GM19043 (cell line): ENCODE data around the gene PECR.

Experiments
- ATAC-seq: cut with Tn5 transposase; IDR thresholded peaks from one replicate; pipeline ENCODE4 v1.9.1; 2021; ENCODE audit warnings: low read depth; ENCODE audit not compliant: unreplicated experiment

Gene PECR

GRCh38 chr2:216081487-216082116 lies at the start of gene PECR, which contains the start of gene TMEM169:
Gene PECR, minus strand, starts transcription at chr2:216081809. Its CDS starts 68 bp downstream, at chr2:216081741.
Gene TMEM169, plus strand, starts transcription at chr2:216081919. Its CDS starts 14,045 bp downstream, at chr2:216095964.
- peak; percentile 93 for ATAC-seq

- no peak for ATAC-seq
Measured at GRCh38 chr2:216130346-216130971, 48.9 kb upstream of the PECR start.

- ATAC-seq, result no peak
Measured at GRCh38 chr2:216126943-216127342, 45.3 kb upstream of the PECR start.

- ATAC-seq, result no peak
Measured at GRCh38 chr2:216121255-216121654, 39.6 kb upstream of the PECR start.

- ATAC-seq, result no peak
Measured at GRCh38 chr2:216119986-216120385, 38.4 kb upstream of the PECR start.

- ATAC-seq, result no peak
Measured at GRCh38 chr2:216119146-216119545, 37.5 kb upstream of the PECR start.

GRCh38 chr2:216118474-216118873 lies 36.9 kb upstream of the PECR start:
- no peak for ATAC-seq

GRCh38 chr2:216117561-216118340 lies 36.1 kb upstream of the PECR start:
- no peak for ATAC-seq

GRCh38 chr2:216116418-216116817 lies 34.8 kb upstream of the PECR start:
- no peak for ATAC-seq

- ATAC-seq, result peak; percentile 28
Measured at GRCh38 chr2:216114714-216115531, 33.3 kb upstream of the PECR start.

- no peak for ATAC-seq
Measured at GRCh38 chr2:216114382-216114713, 32.7 kb upstream of the PECR start.

GRCh38 chr2:216113572-216113971 lies 32.0 kb upstream of the PECR start:
- peak; percentile 76 for ATAC-seq

GRCh38 chr2:216112926-216113325 lies 31.3 kb upstream of the PECR start:
- ATAC-seq, result no peak

GRCh38 chr2:216111122-216111521 lies 29.5 kb upstream of the PECR start:
- ATAC-seq, result no peak

- ATAC-seq, result no peak
Measured at GRCh38 chr2:216110620-216111019, 29.0 kb upstream of the PECR start.

GRCh38 chr2:216109962-216110614 lies 28.5 kb upstream of the PECR start:
- no peak for ATAC-seq

- ATAC-seq, result peak; percentile 33
Measured at GRCh38 chr2:216108967-216109921, 27.6 kb upstream of the PECR start, which contains the start of gene XRCC5. Gene XRCC5, plus strand, starts transcription at chr2:216109348. Its CDS starts 89 bp downstream, at chr2:216109437.

GRCh38 chr2:216108310-216108966 lies 26.8 kb upstream of the PECR start:
- no peak for ATAC-seq

GRCh38 chr2:216107760-216108159 lies 26.2 kb upstream of the PECR start:
- no peak for ATAC-seq
